ENCODE data around the gene GAA. TPM values are rescaled to one million over a fixed set of nuclear protein-coding genes. Genes with fewer than 3 reads are reported as not detected.

The GAA gene
- total RNA-seq, 3 donors from 2014 or later (not counting 1 experiment from before 2014, with no cell fraction given) = 28.5 to 35.8 (median 32.9) TPM

- peaks cover 8 to 18% of the 10 kb centered on the region in 2 donors for H3K4me1 Mint-ChIP-seq
- no peak for DNase-seq
- 89% methylated on average over 29 of the region's 29 CpGs for WGBS (ENCODE audit: insufficient coverage)
Measured at GRCh38 chr17:80105762-80106161, 4.4 kb downstream of the GAA start.

GRCh38 chr17:80106176-80106575 lies 4.8 kb downstream of the GAA start:
- H3K4me3 ChIP-seq (ENCODE audit: low read length) = no peak overlapping the region
- ATAC-seq = no peak
- Mint-ChIP-seq H3K27me3 (ENCODE audit: low read depth in 2 of 2) (no peaks in the 10 kb centered on the region), H3K4me1 (peaks cover 6 to 16% of the 10 kb centered on the region in 2 donors), H3K27ac (no peak overlapping the region), H3K4me3 (no peak overlapping the region), H3K9me3 (no peaks in the 10 kb centered on the region), H3K36me3 (no peaks in the 10 kb centered on the region)
- intact Hi-C loops (cut with micrococcal nuclease) = no loop called here
- 93% methylated on average over 10 of the region's 10 CpGs for WGBS (ENCODE audit: insufficient coverage)
- no peak for DNase-seq
- no peaks in the 10 kb centered on the region for H3K36me3 ChIP-seq (ENCODE audit: control insufficient read depth, insufficient read depth, low read length)
- no peak for TF ChIP-seq CTCF (IDR thresholded peaks at IDR 0.05)
- peaks cover 10% of the 10 kb centered on the region for H3K4me1 ChIP-seq (ENCODE audit: control insufficient read depth, insufficient read depth, low read length)
- no peaks in the 10 kb centered on the region for H3K27me3 ChIP-seq (ENCODE audit: control insufficient read depth, insufficient read depth, low read length)
- H3K27ac ChIP-seq (ENCODE audit: low read length) = no peak overlapping the region
- no peaks in the 10 kb centered on the region for H3K9me3 ChIP-seq (ENCODE audit: control insufficient read depth, insufficient read depth, low read length)

More at GRCh38 chr17:80105762-80106161, 4.4 kb downstream of the GAA start:
- H3K27me3 Mint-ChIP-seq (ENCODE audit: low read depth in 2 of 2) = no peaks in the 10 kb centered on the region
- H3K4me1 ChIP-seq (ENCODE audit: control insufficient read depth, insufficient read depth, low read length) = peaks cover 12% of the 10 kb centered on the region
- H3K27ac Mint-ChIP-seq = no peak overlapping the region
- no peaks in the 10 kb centered on the region for H3K9me3 ChIP-seq (ENCODE audit: control insufficient read depth, insufficient read depth, low read length)
- intact Hi-C loops (cut with micrococcal nuclease) = no loop called here
- no peaks in the 10 kb centered on the region for H3K27me3 ChIP-seq (ENCODE audit: control insufficient read depth, insufficient read depth, low read length)
- H3K4me3 ChIP-seq (ENCODE audit: low read length) = no peak overlapping the region
- H3K9me3 Mint-ChIP-seq = no peaks in the 10 kb centered on the region
- ATAC-seq = no peak
- no peaks in the 10 kb centered on the region for H3K36me3 ChIP-seq (ENCODE audit: control insufficient read depth, insufficient read depth, low read length)
- TF ChIP-seq CTCF (IDR thresholded peaks at IDR 0.05) = no peak
- no peak overlapping the region for H3K4me3 Mint-ChIP-seq
- no peaks in the 10 kb centered on the region for H3K36me3 Mint-ChIP-seq
- no peak overlapping the region for H3K27ac ChIP-seq (ENCODE audit: low read length)

- peaks cover 8% of the 10 kb centered on the region for H3K4me1 ChIP-seq (ENCODE audit: control insufficient read depth, insufficient read depth, low read length)
- DNase-seq (no peak), ATAC-seq (no peak)
- intact Hi-C loops (cut with micrococcal nuclease) = no loop called here
- Mint-ChIP-seq H3K36me3 (no peaks in the 10 kb centered on the region), H3K27me3 (ENCODE audit: low read depth in 2 of 2) (no peaks in the 10 kb centered on the region), H3K4me3 (no peak overlapping the region), H3K4me1 (peaks cover 6 to 16% of the 10 kb centered on the region in 2 donors), H3K9me3 (no peaks in the 10 kb centered on the region), H3K27ac (no peak overlapping the region)
- H3K9me3 ChIP-seq (ENCODE audit: control insufficient read depth, insufficient read depth, low read length) = no peaks in the 10 kb centered on the region
- H3K27me3 ChIP-seq (ENCODE audit: control insufficient read depth, insufficient read depth, low read length) = no peaks in the 10 kb centered on the region
- H3K36me3 ChIP-seq (ENCODE audit: control insufficient read depth, insufficient read depth, low read length) = no peaks in the 10 kb centered on the region
- TF ChIP-seq CTCF (IDR thresholded peaks at IDR 0.05) = no peak
- no peak overlapping the region for H3K4me3 ChIP-seq (ENCODE audit: low read length)
- 91% methylated on average over 11 of the region's 12 CpGs for WGBS (ENCODE audit: insufficient coverage)
- no peak overlapping the region for H3K27ac ChIP-seq (ENCODE audit: low read length)
Measured at GRCh38 chr17:80106751-80107150, 5.4 kb downstream of the GAA start.

All from natural killer cell (primary cell).